ENCODE measurements around the gene FBXW12. TPM values are rescaled to one million over a fixed set of nuclear protein-coding genes. Genes with fewer than 3 reads are reported as not detected.

FBXW12 gene
- total RNA-seq, 1 experiment from 2014 or later, result not detected

- BruUV-seq (replicated peaks), result no TSS peak
- H3K4me2 ChIP-seq (ENCODE audit: low read length), result no peak overlapping the region
- POLR2A ChIA-PET (ENCODE audit: unreplicated experiment), result no interaction called here
- TF ChIP-seq EZH2phosphoT487 (IDR thresholded peaks at IDR 0.05; ENCODE audit: borderline replicate concordance, low read length) (no peak), CTCF (conservative IDR thresholded peaks at IDR 0.05; ENCODE audit: low read depth, low read length) (no peak), EZH2 (IDR thresholded peaks at IDR 0.05; ENCODE audit: low read length, unreplicated experiment) (no peak)
- no peaks in the 10 kb centered on the region for H3K27me3 ChIP-seq (ENCODE audit: low read length)
- ATAC-seq, result no peak
- peaks cover 13% of the 10 kb centered on the region for H3K36me3 ChIP-seq (ENCODE audit: low read depth, low read length)
- CTCF ChIA-PET, result interaction anchor here (1.3 kb wide), 1 partner anchor 34 kb away, joined by 13 read pairs; no protein-coding TSS in a partner anchor
- no peaks in the 10 kb centered on the region for H3K9me3 ChIP-seq (ENCODE audit: low read length)
- H3K9me2 ChIP-seq (replicated peaks; ENCODE audit: low read length), result no peaks in the 10 kb centered on the region
- no peak overlapping the region for H3K9ac ChIP-seq (ENCODE audit: low read length)
- H3K4me3 ChIP-seq (ENCODE audit: low read length), result no peak overlapping the region
- intact Hi-C loops (cut with micrococcal nuclease), result no loop called here
- DNase-seq, result no peak
- no peaks in the 10 kb centered on the region for H4K20me1 ChIP-seq (ENCODE audit: low read length)
- no peak overlapping the region for H2AFZ ChIP-seq (ENCODE audit: low read length)
- peaks cover 15% of the 10 kb centered on the region for H3K79me2 ChIP-seq (ENCODE audit: low read length)
- H3F3A ChIP-seq (ENCODE audit: low read length, unreplicated experiment), result no peaks in the 10 kb centered on the region
- no peak overlapping the region for H3K27ac ChIP-seq (ENCODE audit: low read length)
- H3K4me1 ChIP-seq (ENCODE audit: insufficient read depth, low read length), result peaks cover 15% of the 10 kb centered on the region
Measured at GRCh38 chr3:48434591-48435222, 62.7 kb downstream of the FBXW12 start.

GRCh38 chr3:48435223-48435595 lies 63.2 kb downstream of the FBXW12 start:
- Histone ChIP-seq H3K36me3 (ENCODE audit: low read depth, low read length) (peaks cover 13% of the 10 kb centered on the region), H3K27me3 (ENCODE audit: low read length) (no peaks in the 10 kb centered on the region), H3K9me3 (ENCODE audit: low read length) (no peaks in the 10 kb centered on the region), H3F3A (ENCODE audit: low read length, unreplicated experiment) (no peaks in the 10 kb centered on the region), H3K27ac (ENCODE audit: low read length) (no peak overlapping the region), H3K4me3 (ENCODE audit: low read length) (no peak overlapping the region), H3K4me1 (ENCODE audit: insufficient read depth, low read length) (peaks cover 11% of the 10 kb centered on the region), H3K9me2 (replicated peaks; ENCODE audit: low read length) (no peaks in the 10 kb centered on the region), H4K20me1 (ENCODE audit: low read length) (no peaks in the 10 kb centered on the region), H3K79me2 (ENCODE audit: low read length) (peaks cover 19% of the 10 kb centered on the region), H2AFZ (ENCODE audit: low read length) (no peak overlapping the region), H3K9ac (ENCODE audit: low read length) (no peak overlapping the region), H3K4me2 (ENCODE audit: low read length) (no peak overlapping the region)
- TF ChIP-seq EZH2 (IDR thresholded peaks at IDR 0.05; ENCODE audit: low read length, unreplicated experiment), result no peak
- no peak for TF ChIP-seq CTCF (conservative IDR thresholded peaks at IDR 0.05; ENCODE audit: low read depth, low read length)
- POLR2A ChIA-PET (ENCODE audit: unreplicated experiment), result no interaction called here
- intact Hi-C loops (cut with micrococcal nuclease), result no loop called here
- CTCF ChIA-PET, result interaction anchor here (0.6 to 2.3 kb wide), 9 partner anchors 11 to 241 kb away, joined by 3 to 222 read pairs (median 39); partner anchors contain the start of gene ATRIP
- DNase-seq (no peak), ATAC-seq (no peak)
- no TSS peak for BruUV-seq (replicated peaks)

- no TSS peak for BruUV-seq (replicated peaks)
- DNase-seq (peak; percentile 88), ATAC-seq (peak; percentile 50)
- H3F3A ChIP-seq (ENCODE audit: low read length, unreplicated experiment), result no peaks in the 10 kb centered on the region
- peaks cover 26% of the 10 kb centered on the region for H3K79me2 ChIP-seq (ENCODE audit: low read length)
- no peak overlapping the region for H3K27ac ChIP-seq (ENCODE audit: low read length)
- H4K20me1 ChIP-seq (ENCODE audit: low read length), result no peaks in the 10 kb centered on the region
- H3K9ac ChIP-seq (ENCODE audit: low read length), result no peak overlapping the region
- H3K27me3 ChIP-seq (ENCODE audit: low read length), result no peaks in the 10 kb centered on the region
- intact Hi-C loops (cut with micrococcal nuclease), result loop anchor here (1.0 kb wide), 4 partner anchors 35 to 242 kb away; no protein-coding TSS in a partner anchor
- H2AFZ ChIP-seq (ENCODE audit: low read length), result no peak overlapping the region
- POLR2A ChIA-PET (ENCODE audit: unreplicated experiment), result interaction anchor here (0.6 to 0.8 kb wide), 2 partner anchors 35 to 205 kb away, joined by 3 to 4 read pairs; no protein-coding TSS in a partner anchor
- H3K9me3 ChIP-seq (ENCODE audit: low read length), result no peaks in the 10 kb centered on the region
- no peaks in the 10 kb centered on the region for H3K9me2 ChIP-seq (replicated peaks; ENCODE audit: low read length)
- peaks cover 9% of the 10 kb centered on the region for H3K4me1 ChIP-seq (ENCODE audit: insufficient read depth, low read length)
- H3K36me3 ChIP-seq (ENCODE audit: low read depth, low read length), result peaks cover 13% of the 10 kb centered on the region
- H3K4me3 ChIP-seq (ENCODE audit: low read length), result no peak overlapping the region
- no peak overlapping the region for H3K4me2 ChIP-seq (ENCODE audit: low read length)
- TF ChIP-seq CTCF (conservative IDR thresholded peaks at IDR 0.05; ENCODE audit: low read depth, low read length) (peak; percentile 100), EZH2 (IDR thresholded peaks at IDR 0.05; ENCODE audit: low read length, unreplicated experiment) (no peak), EZH2phosphoT487 (IDR thresholded peaks at IDR 0.05; ENCODE audit: borderline replicate concordance, low read length) (no peak)
- CTCF ChIA-PET, result interaction anchor here (0.5 to 2.3 kb wide), 43 partner anchors 9 to 555 kb away, joined by 3 to 222 read pairs (median 5); partner anchors contain the start of genes ATRIP, PFKFB4 and ZNF589
Measured at GRCh38 chr3:48435774-48436476, 63.9 kb downstream of the FBXW12 start.
